ENCODE measurements around the gene GYS1.
"Not testable (repeated sequence)": the region's sequence is repeated elsewhere in the genome, so short reads cannot be mapped to it uniquely, and the experiment has no call there.

DNA sequence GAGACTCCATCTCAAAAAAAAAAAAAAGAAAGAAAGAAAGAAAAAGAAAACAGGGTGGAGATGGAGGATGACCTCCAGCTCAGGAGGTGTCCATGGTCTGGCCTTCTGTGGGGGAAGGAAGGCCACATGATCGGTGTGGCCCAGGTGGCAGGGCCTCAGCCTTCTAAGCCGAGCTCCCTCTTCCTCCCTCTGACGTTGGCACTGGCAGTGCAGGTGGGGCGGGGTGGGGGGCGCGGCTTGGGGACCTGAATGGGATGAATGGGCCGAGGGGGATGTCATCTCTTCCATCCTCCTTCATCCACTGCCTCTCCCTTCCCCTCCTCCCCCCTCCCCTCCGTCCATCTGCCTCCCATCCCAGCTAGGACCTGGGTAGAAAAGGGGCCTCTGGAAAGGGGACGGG lies 46.6 kb upstream of the GYS1 start:
- not testable (repeated sequence) for TF ChIP-seq POLR2A, CTCF (IDR thresholded peaks at IDR 0.05)

Data from tibial nerve (tissue), 3 donors.